Measurements from ENCODE around the gene STK35.

The STK35 gene

DNA sequence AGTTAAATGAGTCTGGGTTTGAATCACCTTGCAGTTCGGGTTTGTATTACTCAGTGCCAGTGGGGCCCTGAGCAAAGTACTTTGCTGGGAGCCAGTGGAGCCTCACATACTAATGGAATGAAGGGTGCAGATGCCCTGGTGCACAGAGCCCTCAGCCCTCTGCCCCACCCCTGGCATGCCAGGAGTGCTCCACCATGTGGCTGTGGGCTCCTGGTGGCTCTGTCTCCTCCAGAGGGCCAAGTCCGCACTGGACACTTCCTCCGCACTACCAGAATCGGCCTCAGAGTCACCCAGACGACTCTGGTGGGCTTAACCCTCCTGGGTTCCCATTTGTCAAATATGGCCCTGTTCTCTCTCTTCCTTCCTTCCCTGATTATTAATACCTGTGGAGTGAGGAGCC is 94.0 kb downstream of the STK35 start:
- no peak for DNase-seq (ENCODE audit: extremely low spot score)
- ChIA-PET POLR2A (no interaction called here), CTCF (interaction anchor here (0.9 kb wide), 1 partner anchor 13 kb away, joined by 4 read pairs; no protein-coding TSS in a partner anchor)
- TF ChIP-seq, protein P1, sequence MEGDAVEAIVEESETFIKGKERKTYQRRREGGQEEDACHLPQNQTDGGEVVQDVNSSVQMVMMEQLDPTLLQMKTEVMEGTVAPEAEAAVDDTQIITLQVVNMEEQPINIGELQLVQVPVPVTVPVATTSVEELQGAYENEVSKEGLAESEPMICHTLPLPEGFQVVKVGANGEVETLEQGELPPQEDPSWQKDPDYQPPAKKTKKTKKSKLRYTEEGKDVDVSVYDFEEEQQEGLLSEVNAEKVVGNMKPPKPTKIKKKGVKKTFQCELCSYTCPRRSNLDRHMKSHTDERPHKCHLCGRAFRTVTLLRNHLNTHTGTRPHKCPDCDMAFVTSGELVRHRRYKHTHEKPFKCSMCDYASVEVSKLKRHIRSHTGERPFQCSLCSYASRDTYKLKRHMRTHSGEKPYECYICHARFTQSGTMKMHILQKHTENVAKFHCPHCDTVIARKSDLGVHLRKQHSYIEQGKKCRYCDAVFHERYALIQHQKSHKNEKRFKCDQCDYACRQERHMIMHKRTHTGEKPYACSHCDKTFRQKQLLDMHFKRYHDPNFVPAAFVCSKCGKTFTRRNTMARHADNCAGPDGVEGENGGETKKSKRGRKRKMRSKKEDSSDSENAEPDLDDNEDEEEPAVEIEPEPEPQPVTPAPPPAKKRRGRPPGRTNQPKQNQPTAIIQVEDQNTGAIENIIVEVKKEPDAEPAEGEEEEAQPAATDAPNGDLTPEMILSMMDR (IDR thresholded peaks at IDR 0.05; ENCODE audit: control extremely low read depth, extremely low read depth, low read depth, missing control alignments), result no peak

DNA sequence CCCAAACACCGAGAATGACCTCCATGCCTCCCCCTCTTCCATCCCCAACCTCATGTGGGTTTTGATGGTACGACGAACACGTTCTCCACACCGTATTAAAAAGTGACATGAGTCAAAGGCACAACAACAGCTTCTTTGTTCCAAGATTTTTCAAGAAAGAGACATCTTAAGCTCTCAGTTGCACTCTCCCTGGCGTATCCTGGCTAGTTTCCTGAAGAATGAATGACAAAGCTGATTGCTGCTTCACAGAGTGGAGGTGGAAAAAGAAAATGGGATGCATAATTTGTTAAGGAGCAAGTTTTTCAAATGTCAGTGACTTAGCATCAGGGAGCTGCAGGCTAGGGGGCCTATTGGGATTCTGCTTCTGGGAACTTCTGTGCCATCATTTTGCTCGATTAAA is 95.5 kb downstream of the STK35 start:
- POLR2A ChIA-PET, result no interaction called here
- TF ChIP-seq, protein P1 (IDR thresholded peaks at IDR 0.05; ENCODE audit: control extremely low read depth, extremely low read depth, low read depth, missing control alignments), result no peak
- no peak for DNase-seq (ENCODE audit: extremely low spot score)
- CTCF ChIA-PET, result interaction anchor here (1.5 to 3.0 kb wide), 3 partner anchors 11 to 25 kb away, joined by 4 to 24 read pairs (median 7); no protein-coding TSS in a partner anchor

Measured in GM10248 (cell line).